HepG2 (cell line): Measurements from ENCODE around the gene AUTS2. TPM values are rescaled to one million over a fixed set of nuclear protein-coding genes. Genes with fewer than 3 reads are reported as not detected.

Source experiments
- ATAC-seq: fragments of 200-7000 bp; cut with Tn5 transposase; 3 replicates; pipeline ENCODE4 v1.9.1; 2020; ENCODE audit warnings: mild to moderate bottlenecking, moderate library complexity
- BruUV-seq: library from RNA; stranded (reverse); fragments of 400-500 nt; replicated peaks from 2 replicates; lab custom pipeline; 2021; lab: Mats Ljungman, UMichigan
- CTCF ChIA-PET: fragments of 300-600 bp; formaldehyde crosslinking; extraction: SDS; loops from one replicate; lab custom pipeline; 2021; ENCODE audit warnings: low total read pairs, inconsistent platforms, low intra/inter-chr PET ratio; lab: Yijun Ruan, JAX
- POLR2A ChIA-PET: fragments of 350-600 bp; sonication (Branson Sonifier 250); formaldehyde crosslinking; loops from one replicate; lab custom pipeline; 2020; ENCODE audit warnings: antibody characterized with exemption, inconsistent platforms; lab: Yijun Ruan, JAX
- DNase-seq: peaks from one replicate; pipeline ENCODE4 v3.0.0-alpha.2; 2015; ENCODE audit warnings: low spot score
- FAIRE-seq: peaks from 3 replicates; lab custom pipeline; 2011; peaks lifted over from hg19 to GRCh38; lab: Jason Lieb, UNC
- H2AFZ ChIP-seq: one replicate; pipeline ENCODE4 v1.6.1; 2011; ENCODE audit warnings: low read length, inconsistent platforms
- H3K27ac ChIP-seq: fragments of 300-600 bp; 3 replicates; pipeline ENCODE4 v1.8.0; 2011; ENCODE audit warnings: mixed run types, mild to moderate bottlenecking, mixed read lengths, low read length, inconsistent platforms; ENCODE audit not compliant: insufficient read depth; ENCODE audit errors: extremely low read length
- H3K27me3 ChIP-seq, 2 experiments: fragments of 200-600 bp in 1 of 2; 2 replicates in 1 of 2; 3 replicates in 1 of 2; pipeline versions ENCODE4 v1.6.0 to v1.8.0; 2011; ENCODE audit warnings: low read length in 2 of 2, mild to moderate bottlenecking in 2 of 2, moderate library complexity in 2 of 2, inconsistent platforms in 1 of 2; ENCODE audit not compliant: insufficient read depth in 2 of 2, control insufficient read depth in 1 of 2
- H3K36me3 ChIP-seq, 2 experiments: fragments of 200-600 bp in 1 of 2; replicated peaks in 1 of 2; 2 replicates in 1 of 2; 3 replicates in 1 of 2; pipeline versions ENCODE4 v1.5.1 to v1.8.0; 2011; ENCODE audit warnings: low read length in 2 of 2, inconsistent platforms in 1 of 2; ENCODE audit not compliant: insufficient read depth in 2 of 2, control insufficient read depth in 1 of 2
- H3K4me1 ChIP-seq: 2 replicates; pipeline ENCODE4 v1.5.1; 2012; ENCODE audit warnings: low read length, inconsistent platforms; ENCODE audit not compliant: insufficient read depth
- H3K4me2 ChIP-seq: 2 replicates; pipeline ENCODE4 v1.6.0; 2011; ENCODE audit warnings: low read depth, low read length, inconsistent platforms
- H3K4me3 ChIP-seq, 3 experiments: fragments of 200-600 bp in 1 of 3; sonication (generic), shearing (Covaris generic) in 1 of 3; replicated peaks in 1 of 3; 2 replicates each; pipeline ENCODE4 v1.5.1; 2011 to 2016; ENCODE audit warnings: low read length in 3 of 3, inconsistent platforms in 2 of 3, low read depth in 2 of 3, mild to moderate bottlenecking in 2 of 3, control low read depth in 1 of 3, mixed read lengths in 1 of 3; ENCODE audit not compliant: insufficient read depth in 1 of 3
- H3K79me2 ChIP-seq: one replicate; pipeline ENCODE4 v1.6.1; 2011; ENCODE audit warnings: low read length, inconsistent platforms; ENCODE audit not compliant: insufficient read depth
- H3K9ac ChIP-seq: 2 replicates; pipeline ENCODE4 v1.6.0; 2011; ENCODE audit warnings: mild to moderate bottlenecking, low read depth, low read length, inconsistent platforms; ENCODE audit not compliant: insufficient read depth
- H3K9me3 ChIP-seq: 2 replicates; pipeline ENCODE4 v1.5.1; 2012; ENCODE audit warnings: mild to moderate bottlenecking, low read length
- H4K20me1 ChIP-seq: 2 replicates; pipeline ENCODE4 v1.6.0; 2011; ENCODE audit warnings: inconsistent platforms, mild to moderate bottlenecking, low read length, moderate library complexity; ENCODE audit not compliant: insufficient read depth
- CTCF ChIP-seq: sonication (generic); formaldehyde crosslinking; IDR thresholded peaks from 2 replicates; pipeline ENCODE4 v1.5.0; 2020; ENCODE audit warnings: mild to moderate bottlenecking, missing genetic modification reagents, moderate library complexity
- E2F1 ChIP-seq: sonication (generic); formaldehyde crosslinking; IDR thresholded peaks from 2 replicates; pipeline ENCODE4 v1.5.0; 2020; ENCODE audit warnings: missing genetic modification reagents
- ETV5 ChIP-seq: IDR thresholded peaks from 2 replicates; pipeline ENCODE4 v1.6.1; 2018; ENCODE audit warnings: missing biosample characterization, missing genetic modification reagents, inconsistent platforms, borderline replicate concordance
- ISX ChIP-seq: sonication (generic); formaldehyde crosslinking; conservative IDR thresholded peaks from 2 replicates; pipeline ENCODE4 v1.5.0; 2020; ENCODE audit warnings: missing genetic modification reagents
- MAZ ChIP-seq, 2 experiments: sonication (generic) in 1 of 2; formaldehyde crosslinking in 1 of 2; IDR thresholded peaks; 2 replicates each; pipeline versions ENCODE4 v1.5.0 to v1.6.1; 2012 to 2020; ENCODE audit warnings: low read depth in 2 of 2, mild to moderate bottlenecking in 2 of 2, borderline replicate concordance in 1 of 2, improper control_type of control experiment in 1 of 2, low read length in 1 of 2, missing genetic modification reagents in 1 of 2, moderate library complexity in 1 of 2
- SNRNP70 ChIP-seq: fragments of 200-400 bp; formaldehyde crosslinking; IDR thresholded peaks from 2 replicates; pipeline ENCODE4 v1.6.1; 2017; ENCODE audit warnings: mild to moderate bottlenecking, low read depth, low read length, moderate library complexity
- SP1 ChIP-seq, 2 experiments: fragments of 450-650 bp in 1 of 2; sonication (generic) in 1 of 2; formaldehyde crosslinking in 1 of 2; IDR thresholded peaks; 2 replicates each; pipeline versions ENCODE4 v1.4.0 to v1.6.1; 2016 to 2020; ENCODE audit warnings: missing genetic modification reagents in 1 of 2
- SYNCRIP ChIP-seq: fragments of 200-400 bp; formaldehyde crosslinking; IDR thresholded peaks from 2 replicates; pipeline ENCODE4 v1.6.1; 2018; ENCODE audit warnings: mild to moderate bottlenecking, low read depth, low read length; ENCODE audit not compliant: insufficient read depth
- ZNF772 ChIP-seq: sonication (generic); formaldehyde crosslinking; IDR thresholded peaks from 2 replicates; pipeline ENCODE4 v1.5.0; 2020; ENCODE audit warnings: mild to moderate bottlenecking, missing genetic modification reagents
- ZNF83 ChIP-seq: sonication (generic); formaldehyde crosslinking; IDR thresholded peaks from 2 replicates; pipeline ENCODE4 v1.4.0; 2020; ENCODE audit warnings: missing genetic modification reagents, mild to moderate bottlenecking, borderline replicate concordance
- WGBS: methylation state at CpG from one replicate; pipeline ENCODE4 v1.1.6; 2017; ENCODE audit warnings: low lambda C conversion rate; 5-methylcytosine and 5-hydroxymethylcytosine counted together
- in situ Hi-C: cut with HindIII; loops from 2 replicates; pipeline ENCODE4 v1.10.0; 2017; ENCODE audit warnings: low pct_unique_long_range_greater_than_20kb; ENCODE audit not compliant: extremely low pct_ligation_motif_present
- intact Hi-C: fragments of 100-400 bp; cut with micrococcal nuclease; formaldehyde crosslinking; loops from one replicate; pipeline ENCODE4 v1.10.0; 2022; ENCODE audit not compliant: unreplicated experiment
- polyA plus RNA-seq, 8 experiments: library from polyadenylated mRNA; depleted of rRNA in 3 of 8; stranded (reverse) in 7 of 8; unstranded in 1 of 8; fragments of >200 nt; fragmentation: Illumina TruSeq in 4 of 8; extraction: Trizol in 4 of 8; gene quantifications; 2 replicates each; pipeline versions ENCODE4 v1.2.1 to v1.2.3, GENCODE V29; 2011 to 2016; ENCODE audit warnings: low read depth in 4 of 8, missing spikeins in 1 of 8, mixed read lengths in 1 of 8; ENCODE audit not compliant: insufficient read depth in 1 of 8
- total RNA-seq, 5 experiments: library from RNA; depleted of rRNA; stranded (reverse); fragments of >200 nt; fragmentation: Illumina TruSeq; extraction: Trizol; gene quantifications; 2 replicates each; pipeline ENCODE4 v1.2.3, GENCODE V29; 2016; ENCODE audit warnings: low read depth in 1 of 5

The AUTS2 gene
- total and polyA plus RNA-seq, 2 of the 13 experiments (the other 11 are each of a cell fraction or from before 2014, with no cell fraction given) = 0.38 TPM; not detected in 1

- POLR2A ChIA-PET = no interaction called here
- no peak overlapping the region for H3K27ac ChIP-seq
- intact Hi-C loops (no loop called here), in situ Hi-C loops (no loop called here)
- FAIRE-seq (no peak), ATAC-seq (no peak), DNase-seq (no peak)
- no peak overlapping the region for H2AFZ ChIP-seq
- CTCF ChIA-PET = no interaction called here
- no peak overlapping the region for H3K4me2 ChIP-seq
- BruUV-seq = no TSS peak
- no peaks in the 10 kb centered on the region for H3K36me3 ChIP-seq
- no peak overlapping the region for H3K9ac ChIP-seq
- no peaks in the 10 kb centered on the region for H3K27me3 ChIP-seq
- no peak overlapping the region for H3K4me3 ChIP-seq
- TF ChIP-seq SP1 (IDR thresholded peaks at IDR 0.05) = no peak
- no peak for TF ChIP-seq SP1 (CRISPR knock-in tag; IDR thresholded peaks at IDR 0.05)
- TF ChIP-seq CTCF (CRISPR knock-in tag) = no peak
- TF ChIP-seq ZNF83 (CRISPR knock-in tag) = no peak
- TF ChIP-seq ZNF772 (CRISPR knock-in tag) = no peak
- no peak for TF ChIP-seq MAZ (IDR thresholded peaks at IDR 0.05; ENCODE audit: borderline replicate concordance, low read depth, low read length)
- TF ChIP-seq MAZ (CRISPR knock-in tag; IDR thresholded peaks at IDR 0.05; ENCODE audit: low read depth) = no peak
- H3K79me2 ChIP-seq = no peaks in the 10 kb centered on the region
- H4K20me1 ChIP-seq = no peaks in the 10 kb centered on the region
- H3K4me1 ChIP-seq = no peaks in the 10 kb centered on the region
- WGBS = 56% methylated on average over 4 of the region's 4 CpGs
- no peaks in the 10 kb centered on the region for H3K9me3 ChIP-seq
Observed at GRCh38 chr7:69764147-69764546, 165.9 kb downstream of the AUTS2 start.

GRCh38 chr7:69764681-69765080 lies 166.4 kb downstream of the AUTS2 start:
- CTCF ChIA-PET = no interaction called here
- Histone ChIP-seq H3K27me3 (no peaks in the 10 kb centered on the region), H3K79me2 (no peaks in the 10 kb centered on the region), H3K27ac (no peak overlapping the region), H3K9ac (no peak overlapping the region), H3K36me3 (no peaks in the 10 kb centered on the region), H3K9me3 (no peaks in the 10 kb centered on the region), H3K4me3 (no peak overlapping the region), H3K4me2 (no peak overlapping the region), H3K4me1 (no peaks in the 10 kb centered on the region), H2AFZ (no peak overlapping the region), H4K20me1 (no peaks in the 10 kb centered on the region)
- intact Hi-C loops = no loop called here
- in situ Hi-C loops = no loop called here
- POLR2A ChIA-PET = no interaction called here
- no TSS peak for BruUV-seq
- no peak for DNase-seq
- no peak for FAIRE-seq
- TF ChIP-seq SYNCRIP (no peak), ISX (CRISPR knock-in tag) (no peak), SNRNP70 (no peak), ETV5 (no peak), E2F1 (CRISPR knock-in tag) (no peak)
- 4% methylated on average over 2 of the region's 2 CpGs for WGBS
- no peak for ATAC-seq
